Esophagus (tissue), 2 donors: ENCODE data around the gene KDM6A. TPM values are rescaled to one million over a fixed set of nuclear protein-coding genes. Genes with fewer than 3 reads are reported as not detected.
"Not testable (repeated sequence)": the region's sequence is repeated elsewhere in the genome, so short reads cannot be mapped to it uniquely, and the experiment has no call there.

Source experiments
- H3K27ac ChIP-seq, 2 donors: one replicate each; pipeline ENCODE4 v1.5.1; 2013; ENCODE audit warnings: low read depth in 2 of 2, mild to moderate bottlenecking in 2 of 2, inconsistent platforms in 1 of 2, low read length in 1 of 2, moderate library complexity in 1 of 2
- H3K27me3 ChIP-seq, 2 donors: one replicate each; pipeline ENCODE4 v1.6.1; 2013; ENCODE audit warnings: low read length in 2 of 2, control low read depth in 1 of 2, mild to moderate bottlenecking in 1 of 2; ENCODE audit not compliant: insufficient read depth in 2 of 2, control insufficient read depth in 1 of 2
- H3K36me3 ChIP-seq, 2 donors: one replicate each; pipeline ENCODE4 v1.6.1; 2013; ENCODE audit warnings: low read length in 1 of 2; ENCODE audit not compliant: control insufficient read depth in 2 of 2, insufficient read depth in 2 of 2
- H3K4me1 ChIP-seq, 2 donors: one replicate each; pipeline ENCODE4 v1.6.1; 2013; ENCODE audit warnings: low read length in 1 of 2; ENCODE audit not compliant: control insufficient read depth in 2 of 2, insufficient read depth in 2 of 2
- H3K4me3 ChIP-seq, 2 donors: one replicate each; pipeline ENCODE4 v1.5.1; 2013; ENCODE audit warnings: low read length in 2 of 2, mild to moderate bottlenecking in 2 of 2, low read depth in 1 of 2, moderate library complexity in 1 of 2
- H3K9me3 ChIP-seq, 2 donors: one replicate each; pipeline ENCODE4 v1.6.1; 2013; ENCODE audit warnings: mild to moderate bottlenecking in 2 of 2, low read depth in 1 of 2, low read length in 1 of 2, moderate library complexity in 1 of 2; ENCODE audit not compliant: control insufficient read depth in 2 of 2, insufficient read depth in 1 of 2
- WGBS, 2 donors: extraction: QIAGEN DNeasy Blood & Tissue Kit; methylation state at CpG; one replicate each; pipeline ENCODE4 v1.1.7; 2013; 5-methylcytosine and 5-hydroxymethylcytosine counted together
- polyA plus RNA-seq, 2 donors: library from polyadenylated mRNA; stranded (reverse); fragments of 200-250 nt; gene quantifications; one replicate each; pipeline ENCODE4 v1.2.3, GENCODE V29; 2013
- donor health status: healthy with polysubstance abuse.
- donor health status: Bipolar disorder and iron deficiency.

Gene KDM6A
- polyA plus RNA-seq, 2 donors, result 7.2 to 13.5 TPM

DNA sequence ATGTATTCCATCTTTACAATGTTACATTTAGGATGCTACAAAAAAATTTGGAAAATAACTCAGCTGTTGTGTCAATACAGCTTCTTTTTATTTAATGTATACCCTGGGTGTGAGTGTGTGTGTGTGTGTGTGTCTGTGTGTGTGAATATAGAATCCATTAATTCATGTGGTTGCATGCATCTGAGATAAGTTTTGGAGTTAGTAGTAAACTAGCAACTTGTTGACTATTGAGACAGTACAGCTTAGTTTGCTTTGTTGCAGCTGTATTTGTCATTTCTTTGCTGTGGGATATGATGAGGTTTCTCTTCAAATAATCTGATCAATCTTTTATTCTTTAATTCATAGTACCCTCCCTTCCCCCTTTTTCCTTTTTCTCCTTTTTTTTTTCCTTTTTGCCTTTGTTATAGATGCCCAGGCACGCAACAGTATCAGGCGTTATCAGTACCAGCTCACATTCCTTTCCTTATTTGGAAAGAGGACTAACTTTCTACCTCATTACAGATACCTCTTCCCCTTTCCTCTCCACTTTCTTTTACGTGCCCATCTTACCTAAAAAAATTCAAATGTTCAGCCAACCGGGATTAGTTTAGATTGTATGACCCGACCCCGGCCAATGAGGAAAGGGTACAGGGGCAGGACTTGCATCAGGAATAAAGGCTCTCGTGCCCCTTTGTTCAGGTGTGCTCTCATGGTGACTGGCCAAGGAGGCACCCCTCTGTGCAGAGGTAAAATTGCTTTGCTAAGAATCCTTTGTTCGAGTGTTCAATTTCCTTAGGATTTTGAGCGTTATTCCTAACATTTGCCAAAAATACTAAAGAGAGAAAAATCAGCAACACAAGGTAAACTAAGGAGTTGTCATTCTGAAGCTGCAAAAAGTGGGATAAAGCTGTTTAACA is 77.7 kb downstream of the KDM6A start:
- not testable (repeated sequence) for H3K27me3 ChIP-seq, H3K27ac ChIP-seq, H3K4me1 ChIP-seq, H3K36me3 ChIP-seq, H3K4me3 ChIP-seq, H3K9me3 ChIP-seq
- WGBS, 2 donors, result 36 to 46% methylated on average over 9 of the region's 9 CpGs

GRCh38 chrX:44951572-44952067 is 78.6 kb downstream of the KDM6A start:
- Histone ChIP-seq H3K36me3 (no peaks in the 10 kb centered on the region), H3K27ac (no peak overlapping the region), H3K4me3 (no peak overlapping the region), H3K9me3 (no peaks in the 10 kb centered on the region), H3K27me3 (no peaks in the 10 kb centered on the region), H3K4me1 (no peaks in the 10 kb centered on the region)
- 58 to 66% methylated on average over 2 of the region's 2 CpGs for WGBS, 2 donors

- Histone ChIP-seq H3K4me1 (no peaks in the 10 kb centered on the region), H3K4me3 (no peak overlapping the region), H3K9me3 (no peaks in the 10 kb centered on the region), H3K36me3 (no peaks in the 10 kb centered on the region), H3K27ac (no peak overlapping the region), H3K27me3 (no peaks in the 10 kb centered on the region)
- 97% methylated on average over 19 of the region's 19 CpGs for WGBS, 2 donors
These were observed 79.5 kb downstream of the KDM6A start for GRCh38 chrX:44952329-44953027.

DNA sequence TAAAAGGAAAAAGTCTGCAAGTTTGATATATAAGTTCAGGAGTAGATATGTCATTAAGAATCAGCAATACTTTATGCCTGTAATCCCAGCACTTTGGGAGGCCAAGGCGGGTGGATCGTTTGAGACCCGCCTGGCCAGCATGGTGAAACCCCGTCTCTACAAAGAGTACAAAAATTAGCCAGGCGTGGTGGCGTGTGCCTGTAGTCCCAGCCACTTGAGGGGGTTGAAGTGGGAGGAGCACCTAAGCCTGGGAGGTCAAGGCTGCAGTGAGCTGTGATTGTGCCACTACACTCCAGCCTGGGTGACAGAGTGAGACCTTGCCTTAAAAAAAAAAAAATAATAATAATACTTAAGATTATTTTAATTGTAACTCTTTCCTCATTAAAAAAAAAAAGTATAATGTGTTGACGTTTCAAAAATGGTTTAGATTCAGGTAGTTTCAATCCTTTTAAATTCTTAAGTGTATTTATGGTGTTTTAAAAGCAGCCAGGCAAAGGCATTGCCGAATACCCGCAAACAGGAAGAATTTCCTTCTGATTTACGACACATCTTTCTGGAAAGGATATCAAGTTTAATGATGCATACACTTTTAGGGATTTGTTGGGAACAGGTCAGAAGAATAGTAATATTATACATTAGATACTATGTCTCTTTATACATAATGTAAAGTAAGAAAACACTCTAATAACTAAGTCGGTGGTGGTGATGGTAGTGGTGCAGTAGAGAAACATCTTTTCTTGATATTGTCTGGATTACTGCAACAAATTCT is 80.9 kb downstream of the KDM6A start:
- no peak overlapping the region for H3K27ac ChIP-seq
- no peaks in the 10 kb centered on the region for H3K4me1 ChIP-seq
- no peaks in the 10 kb centered on the region for H3K36me3 ChIP-seq
- WGBS, 2 donors, result 73 to 75% methylated on average over 11 of the region's 11 CpGs
- no peaks in the 10 kb centered on the region for H3K27me3 ChIP-seq
- H3K9me3 ChIP-seq, result no peaks in the 10 kb centered on the region
- H3K4me3 ChIP-seq, result no peak overlapping the region

DNA sequence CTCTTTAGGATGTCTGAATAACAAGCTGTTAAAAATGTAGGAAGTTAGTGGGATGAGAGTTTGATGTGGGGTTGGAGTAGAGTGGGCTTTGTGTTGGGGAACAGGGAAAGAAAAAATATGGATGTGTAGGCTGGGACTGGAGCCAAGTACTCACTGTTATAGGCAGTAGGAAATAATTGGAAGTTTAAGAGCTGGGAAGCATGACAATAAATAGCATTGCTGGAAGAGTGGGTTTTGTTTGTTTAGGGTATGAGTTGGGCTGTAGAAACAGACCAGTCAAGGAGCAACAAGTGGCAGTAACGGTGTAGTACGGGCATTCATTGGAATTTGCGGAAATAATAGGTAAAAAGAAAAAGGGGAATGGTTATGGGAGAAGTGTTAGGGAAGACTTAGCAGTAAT is 81.6 kb downstream of the KDM6A start:
- Histone ChIP-seq H3K36me3 (no peaks in the 10 kb centered on the region), H3K4me1 (no peaks in the 10 kb centered on the region), H3K9me3 (no peaks in the 10 kb centered on the region), H3K27me3 (no peaks in the 10 kb centered on the region), H3K27ac (no peak overlapping the region), H3K4me3 (no peak overlapping the region)
- 68 to 88% methylated on average over 3 of the region's 3 CpGs for WGBS, 2 donors

DNA sequence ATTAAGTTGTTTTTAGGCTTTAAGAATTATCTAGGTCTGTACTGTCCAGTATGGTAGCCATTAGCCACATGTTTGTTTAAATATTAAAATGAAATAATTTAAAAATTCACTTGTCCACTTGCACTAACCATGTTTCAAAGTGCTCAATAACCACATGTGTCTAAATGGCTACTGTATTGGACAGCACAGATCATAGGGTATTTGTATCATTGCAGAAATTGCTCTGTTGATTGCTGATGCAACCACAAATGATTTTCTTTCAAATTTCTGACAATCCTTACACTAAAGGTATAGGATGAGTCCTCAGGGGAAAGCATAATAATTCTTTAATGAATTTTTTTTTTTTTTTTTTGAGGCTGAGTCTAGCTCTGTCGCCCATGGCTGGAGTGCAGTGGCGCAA is 84.9 kb downstream of the KDM6A start:
- 97 to 100% methylated on average over 2 of the region's 2 CpGs for WGBS, 2 donors
- Histone ChIP-seq H3K4me1 (no peaks in the 10 kb centered on the region), H3K36me3 (no peaks in the 10 kb centered on the region), H3K4me3 (no peak overlapping the region), H3K27me3 (no peaks in the 10 kb centered on the region), H3K27ac (no peak overlapping the region), H3K9me3 (no peaks in the 10 kb centered on the region)

GRCh38 chrX:44958480-44958879 is 85.5 kb downstream of the KDM6A start:
- no peaks in the 10 kb centered on the region for H3K9me3 ChIP-seq
- no peaks in the 10 kb centered on the region for H3K27me3 ChIP-seq
- H3K27ac ChIP-seq, result no peak overlapping the region
- no peaks in the 10 kb centered on the region for H3K4me1 ChIP-seq
- WGBS, 2 donors, result 80 to 83% methylated on average over 1 of the region's 1 CpG
- no peak overlapping the region for H3K4me3 ChIP-seq
- no peaks in the 10 kb centered on the region for H3K36me3 ChIP-seq

DNA sequence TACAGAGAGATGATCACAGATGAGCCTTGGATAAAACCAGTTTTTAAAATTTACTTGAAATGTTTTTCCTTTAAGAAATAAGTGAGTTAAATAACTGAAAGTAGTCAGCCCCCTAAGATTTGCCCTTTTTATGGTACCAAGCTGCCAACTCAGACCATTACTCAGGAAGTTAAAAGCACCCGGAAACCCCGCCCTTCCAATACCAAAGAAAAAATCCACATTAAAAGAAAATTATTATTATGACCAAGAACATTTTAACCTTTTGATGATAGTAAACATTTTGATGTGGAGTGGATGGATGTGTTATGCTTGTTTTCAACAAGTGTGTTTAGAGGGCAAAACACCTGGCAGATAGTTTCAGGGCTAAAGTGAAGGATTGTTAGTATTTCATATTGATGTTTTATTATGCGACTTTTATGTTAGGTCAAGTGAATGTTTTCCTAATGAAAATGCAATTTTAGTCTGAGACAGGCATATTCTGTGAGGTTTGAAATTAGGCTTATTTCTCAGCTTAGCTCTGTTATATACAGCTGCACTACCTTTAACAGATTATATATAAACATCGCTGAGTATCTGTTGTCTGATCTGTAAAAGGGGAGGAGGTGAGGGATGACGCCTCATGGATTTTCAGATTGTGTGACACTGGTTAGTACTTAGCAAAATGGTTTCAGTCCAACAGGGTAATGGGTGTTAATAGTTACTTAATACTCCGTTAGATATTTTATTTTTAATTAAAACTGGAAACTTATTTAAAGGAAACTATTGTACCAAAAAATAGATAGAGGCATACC is 89.0 kb downstream of the KDM6A start:
- WGBS, 2 donors, result 84 to 89% methylated on average over 6 of the region's 6 CpGs
- Histone ChIP-seq H3K36me3 (no peaks in the 10 kb centered on the region), H3K4me1 (no peaks in the 10 kb centered on the region), H3K9me3 (no peaks in the 10 kb centered on the region), H3K27me3 (no peaks in the 10 kb centered on the region), H3K4me3 (no peak overlapping the region), H3K27ac (no peak overlapping the region)

DNA sequence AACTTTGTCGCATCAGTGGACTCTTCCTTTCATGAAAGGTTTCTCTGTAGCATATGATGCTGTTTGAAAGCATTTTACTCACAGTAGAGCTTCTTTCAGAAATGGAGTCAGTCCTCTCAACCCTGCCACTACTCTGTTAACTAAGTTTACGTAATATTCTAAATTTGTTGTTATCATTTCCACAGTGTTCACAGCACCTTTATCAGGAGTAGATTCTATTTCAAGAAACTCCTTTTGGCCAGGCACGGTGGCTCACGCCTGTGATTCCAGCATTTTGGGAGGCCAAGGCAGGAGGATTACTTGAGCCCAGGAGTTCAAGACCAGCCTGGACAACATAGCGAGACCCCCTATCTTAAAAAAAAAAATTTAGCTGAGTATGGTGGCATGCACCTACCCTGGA is 90.0 kb downstream of the KDM6A start:
- Histone ChIP-seq H3K27me3 (no peaks in the 10 kb centered on the region), H3K9me3 (no peaks in the 10 kb centered on the region), H3K4me1 (no peaks in the 10 kb centered on the region), H3K27ac (no peak overlapping the region), H3K4me3 (no peak overlapping the region), H3K36me3 (no peaks in the 10 kb centered on the region)
- WGBS, 2 donors, result 97 to 98% methylated on average over 5 of the region's 5 CpGs
